HepG2 (cell line): Measurements from ENCODE around the gene ISY1. TPM values are rescaled to one million over a fixed set of nuclear protein-coding genes. Genes with fewer than 3 reads are reported as not detected.
A peak's percentile ranks its signal among the peaks of the same experiment; 100 is the strongest.

ENCODE experiments used
- AGO1 ChIP-seq: fragments of 200-400 bp; formaldehyde crosslinking; IDR thresholded peaks from 2 replicates; pipeline ENCODE4 v1.6.1; 2017; ENCODE audit warnings: mild to moderate bottlenecking, low read depth, low read length, moderate library complexity; ENCODE audit not compliant: poor library complexity, severe bottlenecking
- DR1 ChIP-seq: sonication (generic); formaldehyde crosslinking; IDR thresholded peaks from 2 replicates; pipeline ENCODE4 v1.8.0; 2021; ENCODE audit warnings: mild to moderate bottlenecking, missing genetic modification reagents, inconsistent platforms
- GPN1 ChIP-seq: sonication (generic); formaldehyde crosslinking; IDR thresholded peaks from 2 replicates; pipeline ENCODE4 v1.5.1; 2020; ENCODE audit warnings: missing genetic modification reagents, borderline replicate concordance
- IRF2 ChIP-seq: IDR thresholded peaks from 2 replicates; pipeline ENCODE4 v1.6.1; 2018; ENCODE audit warnings: missing genetic modification reagents, missing compliant biosample characterization
- KDM5A ChIP-seq: fragments of 200-600 bp; sonication (generic); IDR thresholded peaks from 2 replicates; pipeline ENCODE4 v1.7.0; 2018; ENCODE audit warnings: antibody characterized with exemption, mild to moderate bottlenecking, low read length, borderline replicate concordance
- PHF8 ChIP-seq: sonication (generic); formaldehyde crosslinking; IDR thresholded peaks from 2 replicates; pipeline ENCODE4 v1.5.0; 2020; ENCODE audit warnings: missing genetic modification reagents
- RCOR2 ChIP-seq: IDR thresholded peaks from 2 replicates; pipeline ENCODE4 v1.6.1; 2016; ENCODE audit warnings: missing biosample characterization, missing genetic modification reagents
- THAP7 ChIP-seq: sonication (generic); formaldehyde crosslinking; IDR thresholded peaks from 2 replicates; pipeline ENCODE4 v1.8.1; 2023; ENCODE audit warnings: mild to moderate bottlenecking, missing genetic modification reagents
- TRIM22 ChIP-seq: fragments of 450-650 bp; IDR thresholded peaks from 2 replicates; pipeline ENCODE4 v1.6.1; 2017
- ZBTB20 ChIP-seq: sonication (generic); formaldehyde crosslinking; IDR thresholded peaks from 2 replicates; pipeline ENCODE4 v1.8.1; 2023; ENCODE audit warnings: missing genetic modification reagents, low read depth, mild to moderate bottlenecking, borderline replicate concordance
- ZBTB7B ChIP-seq: sonication (generic); formaldehyde crosslinking; IDR thresholded peaks from 2 replicates; pipeline ENCODE4 v1.4.0; 2020; ENCODE audit warnings: missing genetic modification reagents
- ZFX ChIP-seq: sonication (generic); formaldehyde crosslinking; IDR thresholded peaks from 2 replicates; pipeline ENCODE4 v1.4.0; 2020; ENCODE audit warnings: mild to moderate bottlenecking, low read depth, missing genetic modification reagents, moderate library complexity
- ZFY ChIP-seq: sonication (generic); formaldehyde crosslinking; IDR thresholded peaks from 2 replicates; pipeline ENCODE4 v1.4.0; 2020; ENCODE audit warnings: missing genetic modification reagents
- ZNF230 ChIP-seq: sonication (generic); formaldehyde crosslinking; IDR thresholded peaks from 2 replicates; pipeline ENCODE4 v1.4.0; 2020; ENCODE audit warnings: mild to moderate bottlenecking, missing genetic modification reagents
- ZNF274 ChIP-seq: sonication (generic); formaldehyde crosslinking; IDR thresholded peaks from 2 replicates; pipeline ENCODE4 v1.5.1; 2020; ENCODE audit warnings: mild to moderate bottlenecking, missing genetic modification reagents
- ZNF276 ChIP-seq: sonication (generic); formaldehyde crosslinking; IDR thresholded peaks from 2 replicates; pipeline ENCODE4 v1.4.0; 2020; ENCODE audit warnings: mild to moderate bottlenecking, low read depth, missing genetic modification reagents
- ZNF501 ChIP-seq: sonication (generic); formaldehyde crosslinking; IDR thresholded peaks from 2 replicates; pipeline ENCODE4 v1.5.1; 2020; ENCODE audit warnings: mild to moderate bottlenecking, moderate library complexity, missing genetic modification reagents
- ZNF552 ChIP-seq: sonication (generic); formaldehyde crosslinking; IDR thresholded peaks from 2 replicates; pipeline ENCODE4 v1.9.0; 2022; ENCODE audit warnings: missing genetic modification reagents, mild to moderate bottlenecking, borderline replicate concordance
- ZNF687 ChIP-seq: sonication (generic); formaldehyde crosslinking; IDR thresholded peaks from 2 replicates; pipeline ENCODE4 v1.5.1; 2020; ENCODE audit warnings: mild to moderate bottlenecking, missing genetic modification reagents, moderate library complexity
- polyA plus RNA-seq, 8 experiments: library from polyadenylated mRNA; depleted of rRNA in 3 of 8; stranded (reverse) in 7 of 8; unstranded in 1 of 8; fragments of >200 nt; fragmentation: Illumina TruSeq in 4 of 8; extraction: Trizol in 4 of 8; gene quantifications; 2 replicates each; pipeline versions ENCODE4 v1.2.1 to v1.2.3, GENCODE V29; 2011 to 2016; ENCODE audit warnings: low read depth in 4 of 8, missing spikeins in 1 of 8, mixed read lengths in 1 of 8; ENCODE audit not compliant: insufficient read depth in 1 of 8
- total RNA-seq, 5 experiments: library from RNA; depleted of rRNA; stranded (reverse); fragments of >200 nt; fragmentation: Illumina TruSeq; extraction: Trizol; gene quantifications; 2 replicates each; pipeline ENCODE4 v1.2.3, GENCODE V29; 2016; ENCODE audit warnings: low read depth in 1 of 5

ISY1 gene
- total and polyA plus RNA-seq, 2 of the 13 experiments (the other 11 are each of a cell fraction or from before 2014, with no cell fraction given) = 21.0 to 39.1 TPM

DNA sequence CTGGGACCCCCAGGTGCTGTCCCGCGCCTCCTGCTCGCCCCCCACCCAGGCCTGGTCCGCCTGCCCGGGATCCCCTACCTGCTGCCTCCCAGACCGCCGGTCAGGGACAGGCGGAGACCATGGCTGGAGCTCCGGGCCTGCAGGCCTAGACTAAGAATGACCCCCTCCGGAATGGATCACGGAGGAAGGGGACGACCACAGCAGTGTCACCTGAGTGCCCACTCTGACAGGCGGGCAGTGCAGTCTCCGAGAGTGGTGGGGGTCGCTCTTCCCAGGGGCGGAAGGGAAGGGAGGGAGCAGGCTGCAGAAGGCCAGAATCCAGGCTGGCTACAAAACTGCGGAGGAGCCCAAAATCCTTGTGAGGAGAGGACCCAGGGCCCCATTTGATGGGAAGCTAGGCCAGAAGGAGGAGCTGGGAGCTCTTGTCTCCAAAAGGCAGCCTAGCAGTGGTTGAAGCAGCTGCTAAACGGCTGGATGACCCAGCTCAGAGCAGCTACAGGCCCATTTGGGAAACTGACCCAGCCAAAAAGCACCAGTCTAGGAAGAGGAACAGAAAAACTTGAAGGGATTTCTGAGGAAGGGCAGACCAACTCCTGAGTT lies 38.4 kb downstream of the ISY1 start (continued):
- TF ChIP-seq TRIM22 = no peak
- 0 out of 2 replicates have a peak, but pooled peaks have one; percentile 36 for TF ChIP-seq ZNF274 (CRISPR knock-in tag)
- TF ChIP-seq THAP7 (CRISPR knock-in tag) = 0 out of 2 replicates have a peak, but pooled peaks have one; percentile 82
- TF ChIP-seq ZFY (CRISPR knock-in tag) = peak; percentile 60
- TF ChIP-seq ZBTB7B (CRISPR knock-in tag) = 0 out of 2 replicates have a peak, but pooled peaks have one; percentile 34
- TF ChIP-seq AGO1 = peak; percentile 33
- TF ChIP-seq ZNF276 = 0 out of 2 replicates have a peak, but pooled peaks have one; percentile 10
- peak; percentile 61 for TF ChIP-seq PHF8 (CRISPR knock-in tag)
- TF ChIP-seq ZBTB20 (CRISPR knock-in tag) = 0 out of 2 replicates have a peak, but pooled peaks have one; percentile 58
- TF ChIP-seq ZFX = peak; percentile 88
- TF ChIP-seq ZNF501 = peak; percentile 52; the same call in 1 of the 2 replicates
- TF ChIP-seq KDM5A = peak; percentile 45; the same call in 1 of the 2 replicates
- TF ChIP-seq ZNF687 (CRISPR knock-in tag) = peak; percentile 82
- 0 out of 2 replicates have a peak, but pooled peaks have one; percentile 51 for TF ChIP-seq ZNF230 (CRISPR knock-in tag)
- TF ChIP-seq DR1 (CRISPR knock-in tag) = 0 out of 2 replicates have a peak, but pooled peaks have one; percentile 7
- no peak for TF ChIP-seq RCOR2 (CRISPR knock-in tag)
- TF ChIP-seq GPN1 = no peak
- TF ChIP-seq ZNF552 = peak; percentile 38; the same call in 1 of the 2 replicates
- no peak for TF ChIP-seq IRF2
